Measurements from ENCODE around the gene FARP1.

The FARP1 gene

GRCh38 chr13:98311200-98311548 is 168.3 kb downstream of the FARP1 start:
- no peak for DNase-seq (ENCODE audit: low spot score)

- DNase-seq (ENCODE audit: low spot score): no peak
These were observed 169.7 kb downstream of the FARP1 start for GRCh38 chr13:98312606-98313005.

GRCh38 chr13:98313023-98313921 is 170.4 kb downstream of the FARP1 start:
- DNase-seq (ENCODE audit: low spot score): no peak

GRCh38 chr13:98313922-98314292 is 171.0 kb downstream of the FARP1 start:
- DNase-seq (ENCODE audit: low spot score): no peak

- DNase-seq (ENCODE audit: low spot score): no peak
These were observed 172.6 kb downstream of the FARP1 start for GRCh38 chr13:98315466-98315865.

- no peak for DNase-seq (ENCODE audit: low spot score)
These were observed 173.0 kb downstream of the FARP1 start for GRCh38 chr13:98315902-98316301.

- DNase-seq (ENCODE audit: low spot score): no peak
These were observed 174.8 kb downstream of the FARP1 start for GRCh38 chr13:98317573-98318171.

GRCh38 chr13:98318263-98318878 is 175.5 kb downstream of the FARP1 start:
- DNase-seq (ENCODE audit: low spot score): no peak

GRCh38 chr13:98320561-98321105 is 177.7 kb downstream of the FARP1 start:
- no peak for DNase-seq (ENCODE audit: low spot score)

- no peak for DNase-seq (ENCODE audit: low spot score)
These were observed 178.5 kb downstream of the FARP1 start for GRCh38 chr13:98321395-98321794.

- no peak for DNase-seq (ENCODE audit: low spot score)
These were observed 179.3 kb downstream of the FARP1 start for GRCh38 chr13:98322091-98322718.

GRCh38 chr13:98324105-98324504 is 181.2 kb downstream of the FARP1 start:
- no peak for DNase-seq (ENCODE audit: low spot score)

- no peak for DNase-seq (ENCODE audit: low spot score)
These were observed 182.8 kb downstream of the FARP1 start for GRCh38 chr13:98325724-98326123.

- no peak for DNase-seq (ENCODE audit: low spot score)
These were observed 183.4 kb downstream of the FARP1 start for GRCh38 chr13:98326291-98326690.

GRCh38 chr13:98327371-98328270 is 184.7 kb downstream of the FARP1 start:
- peak; percentile 33 for DNase-seq (ENCODE audit: low spot score)

- no peak for DNase-seq (ENCODE audit: low spot score)
These were observed 185.6 kb downstream of the FARP1 start for GRCh38 chr13:98328511-98328910.

- DNase-seq (ENCODE audit: low spot score): no peak
These were observed 189.3 kb downstream of the FARP1 start for GRCh38 chr13:98332222-98332621.

GRCh38 chr13:98332691-98333090 is 189.8 kb downstream of the FARP1 start:
- no peak for DNase-seq (ENCODE audit: low spot score)

- no peak for DNase-seq (ENCODE audit: low spot score)
These were observed 190.6 kb downstream of the FARP1 start for GRCh38 chr13:98333486-98333885.

GRCh38 chr13:98334620-98335205 is 191.8 kb downstream of the FARP1 start:
- no peak for DNase-seq (ENCODE audit: low spot score)

GRCh38 chr13:98335721-98336120 is 192.8 kb downstream of the FARP1 start:
- no peak for DNase-seq (ENCODE audit: low spot score)
